ENCODE data around the gene UNC119B. TPM values are rescaled to one million over a fixed set of nuclear protein-coding genes. Genes with fewer than 3 reads are reported as not detected.
"Not testable (repeated sequence)": the region's sequence is repeated elsewhere in the genome, so short reads cannot be mapped to it uniquely, and the experiment has no call there.

UNC119B gene
- total and polyA plus RNA-seq, 5 donors = 7.0 to 17.8 (median 16.2) TPM

DNA sequence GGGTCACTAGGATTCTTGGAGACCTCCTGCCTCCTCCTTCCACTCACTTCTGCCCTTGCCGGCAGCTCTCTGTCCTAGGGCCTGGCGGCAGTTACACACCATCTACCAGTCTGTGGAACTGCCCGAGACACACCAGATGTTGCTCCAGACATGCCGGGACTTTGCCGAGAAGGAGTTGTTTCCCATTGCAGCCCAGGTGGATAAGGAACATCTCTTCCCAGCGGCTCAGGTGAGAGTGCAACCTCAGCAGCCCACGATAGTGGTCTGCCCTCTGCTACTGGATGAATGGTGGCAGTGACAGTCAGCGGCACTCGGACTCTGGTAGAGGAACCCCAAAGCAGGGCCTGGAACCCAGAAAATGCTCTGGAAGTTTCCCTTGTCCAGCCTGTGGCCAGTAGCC lies 16.7 kb downstream of the UNC119B start:
- Histone ChIP-seq H3K27ac (ENCODE audit: low read length) (no peak overlapping the region), H3K4me3 (ENCODE audit: low read length) (no peak overlapping the region), H3K27me3 (ENCODE audit: control insufficient read depth, insufficient read depth) (no peaks in the 10 kb centered on the region), H3K9me3 (ENCODE audit: control insufficient read depth, low read length) (no peaks in the 10 kb centered on the region), H3K4me1 (ENCODE audit: control insufficient read depth, insufficient read depth, low read length) (peaks cover 2% of the 10 kb centered on the region)
- intact Hi-C loops (cut with DNase I) = loop anchor here in 1 of 4 donors (10.0 kb wide), 1 partner anchor 178 kb away; the partner anchor contains the start of gene SPPL3
- no peak for ATAC-seq
- peak in 1 of 3 donors; percentile 43 for DNase-seq
- 96% methylated on average over 9 of the region's 9 CpGs for WGBS

DNA sequence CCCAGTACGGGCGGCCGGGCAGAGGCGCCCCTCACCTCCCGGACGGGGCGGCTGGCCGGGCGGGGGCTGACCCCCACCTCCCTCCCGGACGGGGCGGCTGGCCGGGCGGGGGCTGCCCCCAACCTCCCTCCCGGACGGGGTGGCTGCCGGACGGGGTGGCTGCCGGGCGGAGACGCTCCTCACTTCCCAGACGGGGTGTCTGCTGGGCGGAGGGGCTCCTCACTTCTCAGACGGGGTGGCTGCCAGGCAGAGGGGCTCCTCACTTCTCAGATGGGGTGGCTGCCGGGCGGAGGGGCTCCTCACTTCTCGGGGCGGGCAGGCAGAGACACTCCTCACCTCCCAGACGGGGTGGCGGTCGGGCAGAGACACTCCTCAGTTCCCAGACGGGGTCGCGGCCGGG lies 21.9 kb downstream of the UNC119B start:
- 96% methylated on average over 35 of the region's 35 CpGs for WGBS
- not testable (repeated sequence) for H3K4me1 ChIP-seq (ENCODE audit: control insufficient read depth, insufficient read depth, low read length); H3K27ac ChIP-seq (ENCODE audit: low read length)

GRCh38 chr12:120733574-120733973 lies 23.3 kb downstream of the UNC119B start:
- no peak overlapping the region for H3K4me3 ChIP-seq (ENCODE audit: low read length)
- H3K27ac ChIP-seq (ENCODE audit: low read length) = no peak overlapping the region
- no peaks in the 10 kb centered on the region for H3K4me1 ChIP-seq (ENCODE audit: control insufficient read depth, insufficient read depth, low read length)
- H3K9me3 ChIP-seq (ENCODE audit: control insufficient read depth, low read length) = no peaks in the 10 kb centered on the region
- no peak for ATAC-seq
- DNase-seq = no peak
- 85% methylated on average over 3 of the region's 3 CpGs for WGBS
- no peaks in the 10 kb centered on the region for H3K27me3 ChIP-seq (ENCODE audit: control insufficient read depth, insufficient read depth)
- intact Hi-C loops (cut with DNase I) = loop anchor here in 1 of 4 donors (10.0 kb wide), 1 partner anchor 241 kb away; the partner anchor contains the start of gene HNF1A

More for the DNA sequence above, 21.9 kb downstream of the UNC119B start:
- H3K27me3 ChIP-seq (ENCODE audit: control insufficient read depth, insufficient read depth); H3K9me3 ChIP-seq (ENCODE audit: control insufficient read depth, low read length); ATAC-seq; H3K4me3 ChIP-seq (ENCODE audit: low read length): not testable (repeated sequence)
- intact Hi-C loops (cut with DNase I) = loop anchor here in 1 of 4 donors (10.0 kb wide), 1 partner anchor 243 kb away; the partner anchor contains the start of gene HNF1A
- DNase-seq = peak in 1 of 3 donors; percentile 4

- ATAC-seq (no peak), DNase-seq (no peak)
- WGBS = 90% methylated on average over 10 of the region's 10 CpGs
- H3K4me3 ChIP-seq (ENCODE audit: low read length) = no peak overlapping the region
- H3K4me1 ChIP-seq (ENCODE audit: control insufficient read depth, insufficient read depth, low read length) = no peaks in the 10 kb centered on the region
- intact Hi-C loops (cut with DNase I) = loop anchor here in 1 of 4 donors (10.0 kb wide), 1 partner anchor 241 kb away; the partner anchor contains the start of gene HNF1A
- no peaks in the 10 kb centered on the region for H3K9me3 ChIP-seq (ENCODE audit: control insufficient read depth, low read length)
- H3K27ac ChIP-seq (ENCODE audit: low read length) = no peak overlapping the region
- no peaks in the 10 kb centered on the region for H3K27me3 ChIP-seq (ENCODE audit: control insufficient read depth, insufficient read depth)
Observed at GRCh38 chr12:120734210-120734609, 24.0 kb downstream of the UNC119B start.

DNA sequence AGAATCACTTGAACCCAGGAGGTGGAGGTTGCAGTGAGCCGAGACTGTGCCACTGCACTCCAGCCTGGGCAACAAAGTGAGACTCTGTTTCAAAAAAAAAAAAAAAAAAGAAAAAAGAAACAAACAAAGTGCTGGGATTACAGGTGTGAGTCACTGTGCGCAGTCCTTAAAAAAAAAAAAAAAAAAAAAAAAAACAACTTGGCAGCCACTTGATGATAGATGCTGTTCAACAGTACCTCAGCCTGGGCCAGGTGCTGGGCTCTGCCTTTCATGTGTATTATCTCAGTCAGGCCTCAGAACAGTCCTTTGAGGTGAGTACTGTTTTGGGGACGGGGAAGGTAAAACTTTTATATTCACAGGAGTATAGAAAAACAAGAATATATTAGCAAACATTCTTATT lies 24.9 kb downstream of the UNC119B start:
- ATAC-seq = no peak
- intact Hi-C loops (cut with DNase I) = loop anchor here in 1 of 4 donors (10.0 kb wide), 1 partner anchor 240 kb away; the partner anchor contains the start of gene HNF1A
- no peak for DNase-seq

DNA sequence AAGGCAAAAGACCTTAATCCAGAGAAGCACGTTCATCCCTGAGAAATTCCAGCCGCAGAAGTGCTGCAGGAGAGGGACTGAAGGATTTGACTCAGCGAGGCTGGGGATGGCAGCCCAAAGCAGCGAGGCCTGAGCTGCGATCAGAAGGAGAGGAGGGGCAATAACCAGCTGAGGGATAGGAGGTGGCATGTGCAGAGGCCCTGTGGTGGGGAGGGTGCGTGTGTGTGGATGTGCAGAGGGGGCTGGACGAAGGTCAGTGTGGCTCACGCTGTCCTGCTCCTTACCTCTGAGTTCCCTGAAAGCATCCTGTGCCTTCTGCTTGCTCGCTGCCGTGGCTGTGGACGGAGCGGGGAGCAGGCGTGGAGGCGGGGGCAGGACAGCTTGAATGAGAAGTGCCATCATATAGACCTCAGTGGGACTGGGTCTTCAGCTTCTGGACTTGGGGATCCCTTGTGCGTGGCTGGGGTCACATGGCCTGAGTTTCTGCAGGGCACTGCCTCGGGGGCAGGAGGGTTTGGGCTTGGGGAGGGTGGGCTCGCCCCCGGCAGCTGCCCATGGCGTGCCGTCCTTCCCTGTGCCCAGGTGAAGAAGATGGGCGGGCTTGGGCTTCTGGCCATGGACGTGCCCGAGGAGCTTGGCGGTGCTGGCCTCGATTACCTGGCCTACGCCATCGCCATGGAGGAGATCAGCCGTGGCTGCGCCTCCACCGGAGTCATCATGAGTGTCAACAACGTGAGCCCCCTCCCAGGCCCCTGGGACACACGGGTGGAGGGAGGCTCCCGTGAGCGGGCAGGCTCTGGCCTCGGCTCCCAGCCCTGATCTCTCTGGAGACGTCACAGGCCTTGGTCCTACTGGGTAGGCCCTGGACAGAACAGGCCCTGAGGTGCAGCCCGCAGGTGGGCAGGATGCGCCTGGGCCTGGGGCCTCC lies 26.4 kb downstream of the UNC119B start:
- Histone ChIP-seq H3K9me3 (ENCODE audit: control insufficient read depth, low read length) (no peaks in the 10 kb centered on the region), H3K4me3 (ENCODE audit: low read length) (no peak overlapping the region), H3K27ac (ENCODE audit: low read length) (no peak overlapping the region), H3K27me3 (ENCODE audit: control insufficient read depth, insufficient read depth) (no peaks in the 10 kb centered on the region), H3K4me1 (ENCODE audit: control insufficient read depth, insufficient read depth, low read length) (no peaks in the 10 kb centered on the region)
- intact Hi-C loops (cut with DNase I) = loop anchor here in 1 of 4 donors (10.0 kb wide), 1 partner anchor 238 kb away; the partner anchor contains the start of gene HNF1A
- 91% methylated on average over 38 of the region's 38 CpGs for WGBS
- DNase-seq (peak in 2 of 3 donors; percentile 59), ATAC-seq (peak in 1 of 2 donors; percentile 7)

More for the DNA sequence above, 24.9 kb downstream of the UNC119B start:
- no peaks in the 10 kb centered on the region for H3K4me1 ChIP-seq (ENCODE audit: control insufficient read depth, insufficient read depth, low read length)
- 95% methylated on average over 3 of the region's 3 CpGs for WGBS
- no peak overlapping the region for H3K27ac ChIP-seq (ENCODE audit: low read length)
- H3K27me3 ChIP-seq (ENCODE audit: control insufficient read depth, insufficient read depth) = no peaks in the 10 kb centered on the region
- H3K4me3 ChIP-seq (ENCODE audit: low read length) = no peak overlapping the region
- H3K9me3 ChIP-seq (ENCODE audit: control insufficient read depth, low read length) = no peaks in the 10 kb centered on the region

GRCh38 chr12:120737557-120738251 lies 27.4 kb downstream of the UNC119B start:
- no peak for DNase-seq
- WGBS = 83% methylated on average over 25 of the region's 25 CpGs
- Histone ChIP-seq H3K27ac (ENCODE audit: low read length) (no peak overlapping the region), H3K27me3 (ENCODE audit: control insufficient read depth, insufficient read depth) (no peaks in the 10 kb centered on the region), H3K9me3 (ENCODE audit: control insufficient read depth, low read length) (no peaks in the 10 kb centered on the region), H3K4me3 (ENCODE audit: low read length) (no peak overlapping the region), H3K4me1 (ENCODE audit: control insufficient read depth, insufficient read depth, low read length) (no peaks in the 10 kb centered on the region)
- intact Hi-C loops (cut with DNase I) = loop anchor here in 1 of 4 donors (10.0 kb wide), 1 partner anchor 237 kb away; the partner anchor contains the start of gene HNF1A
- ATAC-seq = peak in 1 of 2 donors; percentile 37

DNA sequence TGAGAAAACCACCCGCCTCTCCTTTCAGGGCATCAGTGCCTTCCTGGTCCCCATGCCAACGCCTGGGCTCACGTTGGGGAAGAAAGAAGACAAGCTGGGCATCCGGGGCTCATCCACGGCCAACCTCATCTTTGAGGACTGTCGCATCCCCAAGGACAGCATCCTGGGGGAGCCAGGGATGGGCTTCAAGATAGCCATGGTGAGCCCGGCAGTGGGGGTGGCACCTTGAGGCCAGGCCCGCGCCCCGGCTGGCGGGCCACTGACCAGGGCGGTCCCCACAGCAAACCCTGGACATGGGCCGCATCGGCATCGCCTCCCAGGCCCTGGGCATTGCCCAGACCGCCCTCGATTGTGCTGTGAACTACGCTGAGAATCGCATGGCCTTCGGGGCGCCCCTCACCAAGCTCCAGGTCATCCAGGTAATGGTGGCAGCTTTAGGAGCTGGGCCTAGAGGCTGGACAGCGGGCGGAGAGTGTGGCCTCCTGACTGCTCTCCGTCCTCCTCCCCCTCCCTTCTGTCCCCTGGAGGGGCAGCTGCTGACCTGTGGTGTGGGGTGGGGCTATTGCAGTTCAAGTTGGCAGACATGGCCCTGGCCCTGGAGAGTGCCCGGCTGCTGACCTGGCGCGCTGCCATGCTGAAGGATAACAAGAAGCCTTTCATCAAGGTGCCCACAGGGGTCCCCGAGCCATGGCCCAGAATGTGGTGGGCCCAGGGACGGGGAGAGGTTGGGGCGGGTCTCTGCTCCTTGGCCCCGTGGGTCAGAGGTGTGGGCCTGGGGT lies 28.2 kb downstream of the UNC119B start:
- H3K4me3 ChIP-seq (ENCODE audit: low read length) = no peak overlapping the region
- no peaks in the 10 kb centered on the region for H3K9me3 ChIP-seq (ENCODE audit: control insufficient read depth, low read length)
- peak in 1 of 2 donors; percentile 10 for ATAC-seq
- WGBS = 92% methylated on average over 31 of the region's 31 CpGs
- DNase-seq = peak in 1 of 3 donors; percentile 66
- no peaks in the 10 kb centered on the region for H3K4me1 ChIP-seq (ENCODE audit: control insufficient read depth, insufficient read depth, low read length)
- no peaks in the 10 kb centered on the region for H3K27me3 ChIP-seq (ENCODE audit: control insufficient read depth, insufficient read depth)
- H3K27ac ChIP-seq (ENCODE audit: low read length) = no peak overlapping the region
- intact Hi-C loops (cut with DNase I) = loop anchor here in 1 of 4 donors (10.0 kb wide), 1 partner anchor 236 kb away; the partner anchor contains the start of gene HNF1A

GRCh38 chr12:120739031-120739762 lies 28.9 kb downstream of the UNC119B start:
- no peak overlapping the region for H3K4me3 ChIP-seq (ENCODE audit: low read length)
- ATAC-seq (no peak), DNase-seq (no peak)
- no peaks in the 10 kb centered on the region for H3K4me1 ChIP-seq (ENCODE audit: control insufficient read depth, insufficient read depth, low read length)
- H3K27me3 ChIP-seq (ENCODE audit: control insufficient read depth, insufficient read depth) = no peaks in the 10 kb centered on the region
- intact Hi-C loops (cut with DNase I) = loop anchor here in 1 of 4 donors (10.0 kb wide), 1 partner anchor 236 kb away; the partner anchor contains the start of gene HNF1A
- no peaks in the 10 kb centered on the region for H3K9me3 ChIP-seq (ENCODE audit: control insufficient read depth, low read length)
- no peak overlapping the region for H3K27ac ChIP-seq (ENCODE audit: low read length)
- WGBS = 93% methylated on average over 38 of the region's 38 CpGs

All from right cardiac atrium (tissue), 5 donors.